ENCODE measurements around the gene SYT2. TPM values are rescaled to one million over a fixed set of nuclear protein-coding genes. Genes with fewer than 3 reads are reported as not detected.
"Not testable (repeated sequence)": the region's sequence is repeated elsewhere in the genome, so short reads cannot be mapped to it uniquely, and the experiment has no call there.

SYT2 gene
- total RNA-seq, 1 donor from 2014 or later: 0.26 TPM

- Mint-ChIP-seq H3K27me3 (ENCODE audit: insufficient read depth, low read depth) (peaks cover 5% of the 10 kb centered on the region), H3K27ac (no peak overlapping the region), H3K9me3 (peaks cover 2% of the 10 kb centered on the region), H3K4me3 (no peak overlapping the region), H3K36me3 (peaks cover 73% of the 10 kb centered on the region), H3K4me1 (no peaks in the 10 kb centered on the region)
- Histone ChIP-seq H3K4me1 (no peaks in the 10 kb centered on the region), H4K20me1 (ENCODE audit: low read depth) (peaks cover 45% of the 10 kb centered on the region), H3K4me3 (no peak overlapping the region), H3K27me3 (no peaks in the 10 kb centered on the region), H2AFZ (replicated peaks) (no peak overlapping the region), H3K9me3 (ENCODE audit: low read depth) (no peaks in the 10 kb centered on the region), H3K4me2 (no peak overlapping the region), H3K9ac (no peak overlapping the region), H3K27ac (no peak overlapping the region), H3F3A (ENCODE audit: low read depth) (peaks cover 68% of the 10 kb centered on the region), H3K79me2 (ENCODE audit: low read depth) (peaks cover 36% of the 10 kb centered on the region), H3K36me3 (peaks cover 81% of the 10 kb centered on the region)
- TF ChIP-seq EZH2 (IDR thresholded peaks at IDR 0.05) (no peak), EZH2phosphoT487 (IDR thresholded peaks at IDR 0.05) (no peak), CTCF (IDR thresholded peaks at IDR 0.05) (no peak)
- DNase-seq (ENCODE audit: low spot score): no peak
Measured at GRCh38 chr1:202745323-202745888, 35.2 kb upstream of the SYT2 start.

- not testable (repeated sequence) for H3K4me1 ChIP-seq; H3K9me3 Mint-ChIP-seq; H3K4me2 ChIP-seq; H3K4me3 Mint-ChIP-seq; H3K9ac ChIP-seq; H3K4me1 Mint-ChIP-seq; H3K9me3 ChIP-seq (ENCODE audit: low read depth); H3K27ac ChIP-seq; H3K27ac Mint-ChIP-seq; H3K27me3 ChIP-seq; H2AFZ ChIP-seq (replicated peaks); H3K27me3 Mint-ChIP-seq (ENCODE audit: insufficient read depth, low read depth); H3K4me3 ChIP-seq; DNase-seq (ENCODE audit: low spot score)
- H3K79me2 ChIP-seq (ENCODE audit: low read depth): peaks cover 36% of the 10 kb centered on the region
- peaks cover 73% of the 10 kb centered on the region for H3K36me3 Mint-ChIP-seq
- H3K36me3 ChIP-seq: peaks cover 80% of the 10 kb centered on the region
- peaks cover 67% of the 10 kb centered on the region for H3F3A ChIP-seq (ENCODE audit: low read depth)
- peaks cover 45% of the 10 kb centered on the region for H4K20me1 ChIP-seq (ENCODE audit: low read depth)
Measured at GRCh38 chr1:202744770-202745169, 34.5 kb upstream of the SYT2 start.

GRCh38 chr1:202742496-202742895 lies 32.2 kb upstream of the SYT2 start:
- Histone ChIP-seq H3F3A (ENCODE audit: low read depth) (peaks cover 65% of the 10 kb centered on the region), H4K20me1 (ENCODE audit: low read depth) (peaks cover 47% of the 10 kb centered on the region), H3K9me3 (ENCODE audit: low read depth) (no peaks in the 10 kb centered on the region), H3K79me2 (ENCODE audit: low read depth) (peaks cover 44% of the 10 kb centered on the region), H3K4me2 (no peak overlapping the region), H3K27ac (no peak overlapping the region), H3K4me1 (no peaks in the 10 kb centered on the region), H3K27me3 (no peaks in the 10 kb centered on the region), H3K36me3 (peaks cover 78% of the 10 kb centered on the region), H2AFZ (replicated peaks) (no peak overlapping the region), H3K4me3 (no peak overlapping the region), H3K9ac (no peak overlapping the region)
- TF ChIP-seq EZH2phosphoT487 (IDR thresholded peaks at IDR 0.05): no peak
- no peak for TF ChIP-seq EZH2 (IDR thresholded peaks at IDR 0.05)
- no peak for TF ChIP-seq CTCF (IDR thresholded peaks at IDR 0.05)
- DNase-seq (ENCODE audit: low spot score): no peak
- Mint-ChIP-seq H3K4me1 (no peaks in the 10 kb centered on the region), H3K36me3 (peaks cover 65% of the 10 kb centered on the region), H3K9me3 (peaks cover 2% of the 10 kb centered on the region), H3K27ac (no peak overlapping the region), H3K27me3 (ENCODE audit: insufficient read depth, low read depth) (peaks cover 2% of the 10 kb centered on the region), H3K4me3 (no peak overlapping the region)

GRCh38 chr1:202733251-202733650 lies 23.0 kb upstream of the SYT2 start:
- H3F3A ChIP-seq (ENCODE audit: low read depth): peaks cover 74% of the 10 kb centered on the region
- Mint-ChIP-seq H3K4me3 (no peak overlapping the region), H3K27me3 (ENCODE audit: insufficient read depth, low read depth) (no peaks in the 10 kb centered on the region), H3K36me3 (peaks cover 52% of the 10 kb centered on the region), H3K9me3 (no peaks in the 10 kb centered on the region), H3K27ac (no peak overlapping the region), H3K4me1 (no peaks in the 10 kb centered on the region)
- no peak overlapping the region for H3K9ac ChIP-seq
- no peak overlapping the region for H3K4me2 ChIP-seq
- H4K20me1 ChIP-seq (ENCODE audit: low read depth): peaks cover 79% of the 10 kb centered on the region
- H3K9me3 ChIP-seq (ENCODE audit: low read depth): no peaks in the 10 kb centered on the region
- no peak overlapping the region for H3K4me3 ChIP-seq
- no peak overlapping the region for H3K27ac ChIP-seq
- H3K4me1 ChIP-seq: no peaks in the 10 kb centered on the region
- no peak for DNase-seq (ENCODE audit: low spot score)
- TF ChIP-seq EZH2 (IDR thresholded peaks at IDR 0.05) (no peak), EZH2phosphoT487 (IDR thresholded peaks at IDR 0.05) (no peak), CTCF (IDR thresholded peaks at IDR 0.05) (no peak)
- H2AFZ ChIP-seq (replicated peaks): no peak overlapping the region
- peaks cover 77% of the 10 kb centered on the region for H3K36me3 ChIP-seq
- peaks cover 24% of the 10 kb centered on the region for H3K79me2 ChIP-seq (ENCODE audit: low read depth)
- no peaks in the 10 kb centered on the region for H3K27me3 ChIP-seq
